Neural cell (in vitro differentiated cells): ENCODE results near the gene SP6. TPM values are rescaled to one million over a fixed set of nuclear protein-coding genes. Genes with fewer than 3 reads are reported as not detected.

Experiments used
- H2AFZ ChIP-seq: fragments of 200-600, 300-800 bp; sonication (generic), shearing (Covaris generic); 2 replicates; pipeline ENCODE4 v1.6.0; 2014; ENCODE audit warnings: low read depth, mild to moderate bottlenecking, antibody characterized with exemption, low read length, moderate library complexity
- H3F3A ChIP-seq: fragments of 200-600 bp; shearing (Covaris generic); 2 replicates; pipeline ENCODE4 v1.6.1; 2016; ENCODE audit warnings: mild to moderate bottlenecking, moderate library complexity, mixed read lengths, antibody characterized with exemption, low read length; ENCODE audit not compliant: insufficient read depth, poor library complexity, severe bottlenecking
- H3K27ac ChIP-seq: fragments of 200-600, 300-800 bp; sonication (generic), shearing (Covaris generic); 2 replicates; pipeline ENCODE4 v1.5.1; 2014; ENCODE audit warnings: mild to moderate bottlenecking, low read length, moderate library complexity
- H3K27me3 ChIP-seq: fragments of 300-800, 200-600 bp; sonication (generic), shearing (Covaris generic); 2 replicates; pipeline ENCODE4 v1.6.0; 2014; ENCODE audit warnings: mild to moderate bottlenecking, low read depth, low read length, moderate library complexity; ENCODE audit not compliant: insufficient read depth
- H3K36me3 ChIP-seq: fragments of 300-800, 200-600 bp; sonication (generic), shearing (Covaris generic); 2 replicates; pipeline ENCODE4 v1.5.1; 2014; ENCODE audit warnings: mild to moderate bottlenecking, antibody characterized with exemption, low read length, moderate library complexity; ENCODE audit not compliant: insufficient read depth
- H3K4me2 ChIP-seq: fragments of 300-800, 200-600 bp; sonication (generic), shearing (Covaris generic); 2 replicates; pipeline ENCODE4 v1.6.0; 2014; ENCODE audit warnings: mild to moderate bottlenecking, low read length
- H3K4me3 ChIP-seq: fragments of 300-800, 200-600 bp; sonication (generic), shearing (Covaris generic); 2 replicates; pipeline ENCODE4 v1.5.1; 2014; ENCODE audit warnings: mild to moderate bottlenecking, low read length, moderate library complexity
- H3K79me2 ChIP-seq: fragments of 200-600 bp; shearing (Covaris generic); replicated peaks from 2 replicates; pipeline ENCODE4 v1.6.0; 2014; ENCODE audit warnings: mild to moderate bottlenecking, low read length, moderate library complexity; ENCODE audit not compliant: insufficient read depth
- H3K9ac ChIP-seq: fragments of 300-800, 200-600 bp; sonication (generic), shearing (Covaris generic); 2 replicates; pipeline ENCODE4 v1.6.1; 2016; ENCODE audit warnings: mild to moderate bottlenecking, low read length, mixed read lengths
- H3K9me2 ChIP-seq: fragments of 200-600 bp; shearing (Covaris generic); 2 replicates; pipeline ENCODE4 v1.6.1; 2016; ENCODE audit warnings: mild to moderate bottlenecking, low read length, mixed read lengths; ENCODE audit not compliant: insufficient read depth
- H3K9me3 ChIP-seq: fragments of 200-600, 300-800 bp; sonication (generic), shearing (Covaris generic); 2 replicates; pipeline ENCODE4 v1.6.1; 2016; ENCODE audit warnings: mild to moderate bottlenecking, mixed run types, low read length, moderate library complexity, mixed read lengths
- H4K20me1 ChIP-seq: fragments of 200-600 bp; shearing (Covaris generic); 2 replicates; pipeline ENCODE4 v1.6.1; 2016; ENCODE audit warnings: mild to moderate bottlenecking, mixed run types; ENCODE audit not compliant: insufficient read depth
- EP300 ChIP-seq: fragments of 450-650 bp; conservative IDR thresholded peaks from 2 replicates; pipeline ENCODE4 v1.6.1; 2014; ENCODE audit warnings: antibody characterized with exemption, mild to moderate bottlenecking, moderate library complexity; ENCODE audit not compliant: poor library complexity, severe bottlenecking
- EZH2 ChIP-seq: fragments of 200-600, 300-800 bp; shearing (Covaris generic), sonication (generic); IDR thresholded peaks from 2 replicates; pipeline ENCODE4 v1.6.1; 2014; ENCODE audit warnings: antibody characterized with exemption, low read length, borderline replicate concordance, mild to moderate bottlenecking; ENCODE audit not compliant: insufficient read depth, poor library complexity, severe bottlenecking
- MXI1 ChIP-seq: fragments of 450-650 bp; conservative IDR thresholded peaks from 2 replicates; pipeline ENCODE4 v1.6.1; 2014; ENCODE audit warnings: antibody characterized with exemption, mild to moderate bottlenecking; ENCODE audit not compliant: poor library complexity, severe bottlenecking
- POLR2AphosphoS5 ChIP-seq: IDR thresholded peaks from 2 replicates; pipeline ENCODE4 v1.6.1; 2012
- RAD21 ChIP-seq: fragments of 450-650 bp; conservative IDR thresholded peaks from 2 replicates; pipeline ENCODE4 v1.6.1; 2014; ENCODE audit warnings: antibody characterized with exemption, mild to moderate bottlenecking, moderate library complexity
- SMC3 ChIP-seq: fragments of 450-650 bp; conservative IDR thresholded peaks from 2 replicates; pipeline ENCODE4 v1.6.1; 2014; ENCODE audit warnings: antibody characterized with exemption, mild to moderate bottlenecking, moderate library complexity; ENCODE audit not compliant: poor library complexity
- TAF1 ChIP-seq: IDR thresholded peaks from 2 replicates; pipeline ENCODE4 v1.6.1; 2012; ENCODE audit warnings: low read depth
- polyA plus RNA-seq: library from polyadenylated mRNA; depleted of rRNA; stranded (reverse); fragments of >200 nt; gene quantifications from 2 replicates; pipeline ENCODE4 v1.2.3, GENCODE V29; 2014
- TF ChIP-seq, protein P1 (sequence below): IDR thresholded peaks from 2 replicates; pipeline ENCODE4 v1.6.1; 2012; ENCODE audit warnings: borderline replicate concordance
- TF ChIP-seq, protein P2 (sequence below): fragments of 450-650 bp; IDR thresholded peaks from 2 replicates; pipeline ENCODE4 v1.5.1; 2014; ENCODE audit warnings: antibody characterized with exemption, mild to moderate bottlenecking, moderate library complexity; ENCODE audit not compliant: poor library complexity, severe bottlenecking

Gene SP6
- polyA plus RNA-seq, 1 donor from 2014 or later, result 0.42 TPM

DNA sequence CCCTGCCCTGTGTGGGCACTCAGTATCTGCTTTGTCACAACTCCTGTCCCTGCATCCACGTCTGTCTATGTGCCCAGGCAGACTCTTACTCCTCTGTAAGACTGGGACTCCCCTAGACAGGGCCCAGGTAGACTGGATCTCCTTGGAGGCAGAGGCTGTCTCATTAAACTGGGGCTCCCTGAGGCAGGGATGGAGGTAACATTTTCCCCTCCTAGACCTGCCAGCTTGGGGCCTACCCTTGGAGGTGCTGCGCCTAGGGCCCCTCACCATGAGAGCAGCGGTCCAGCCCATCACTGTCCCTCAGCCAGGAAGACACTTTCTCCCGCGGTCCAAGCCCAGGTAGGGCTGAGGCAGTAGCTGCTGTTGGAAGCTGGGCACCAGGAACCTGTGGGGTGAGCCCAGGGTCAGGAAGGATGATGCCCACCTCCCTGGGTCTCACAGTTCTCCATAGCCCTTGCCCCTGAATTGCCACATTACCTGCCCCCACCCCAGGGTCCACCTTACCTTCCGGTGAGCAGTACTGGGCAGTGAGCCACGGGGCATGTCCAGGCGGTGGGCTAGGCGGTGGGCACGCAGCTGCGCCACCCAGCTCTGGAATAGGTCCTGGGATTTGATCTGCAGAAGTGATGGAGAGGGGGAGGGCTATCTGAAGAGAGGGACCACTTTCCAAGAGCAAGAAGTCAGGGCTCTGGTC, 32.8 kb downstream of the SP6 start:
- TF ChIP-seq SMC3 (no peak), MXI1 (no peak), EZH2 (no peak), TAF1 (no peak), POLR2AphosphoS5 (no peak), EP300 (no peak), RAD21 (no peak)
- TF ChIP-seq, protein P1, sequence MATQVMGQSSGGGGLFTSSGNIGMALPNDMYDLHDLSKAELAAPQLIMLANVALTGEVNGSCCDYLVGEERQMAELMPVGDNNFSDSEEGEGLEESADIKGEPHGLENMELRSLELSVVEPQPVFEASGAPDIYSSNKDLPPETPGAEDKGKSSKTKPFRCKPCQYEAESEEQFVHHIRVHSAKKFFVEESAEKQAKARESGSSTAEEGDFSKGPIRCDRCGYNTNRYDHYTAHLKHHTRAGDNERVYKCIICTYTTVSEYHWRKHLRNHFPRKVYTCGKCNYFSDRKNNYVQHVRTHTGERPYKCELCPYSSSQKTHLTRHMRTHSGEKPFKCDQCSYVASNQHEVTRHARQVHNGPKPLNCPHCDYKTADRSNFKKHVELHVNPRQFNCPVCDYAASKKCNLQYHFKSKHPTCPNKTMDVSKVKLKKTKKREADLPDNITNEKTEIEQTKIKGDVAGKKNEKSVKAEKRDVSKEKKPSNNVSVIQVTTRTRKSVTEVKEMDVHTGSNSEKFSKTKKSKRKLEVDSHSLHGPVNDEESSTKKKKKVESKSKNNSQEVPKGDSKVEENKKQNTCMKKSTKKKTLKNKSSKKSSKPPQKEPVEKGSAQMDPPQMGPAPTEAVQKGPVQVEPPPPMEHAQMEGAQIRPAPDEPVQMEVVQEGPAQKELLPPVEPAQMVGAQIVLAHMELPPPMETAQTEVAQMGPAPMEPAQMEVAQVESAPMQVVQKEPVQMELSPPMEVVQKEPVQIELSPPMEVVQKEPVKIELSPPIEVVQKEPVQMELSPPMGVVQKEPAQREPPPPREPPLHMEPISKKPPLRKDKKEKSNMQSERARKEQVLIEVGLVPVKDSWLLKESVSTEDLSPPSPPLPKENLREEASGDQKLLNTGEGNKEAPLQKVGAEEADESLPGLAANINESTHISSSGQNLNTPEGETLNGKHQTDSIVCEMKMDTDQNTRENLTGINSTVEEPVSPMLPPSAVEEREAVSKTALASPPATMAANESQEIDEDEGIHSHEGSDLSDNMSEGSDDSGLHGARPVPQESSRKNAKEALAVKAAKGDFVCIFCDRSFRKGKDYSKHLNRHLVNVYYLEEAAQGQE, result no peak
- TF ChIP-seq, protein P2, sequence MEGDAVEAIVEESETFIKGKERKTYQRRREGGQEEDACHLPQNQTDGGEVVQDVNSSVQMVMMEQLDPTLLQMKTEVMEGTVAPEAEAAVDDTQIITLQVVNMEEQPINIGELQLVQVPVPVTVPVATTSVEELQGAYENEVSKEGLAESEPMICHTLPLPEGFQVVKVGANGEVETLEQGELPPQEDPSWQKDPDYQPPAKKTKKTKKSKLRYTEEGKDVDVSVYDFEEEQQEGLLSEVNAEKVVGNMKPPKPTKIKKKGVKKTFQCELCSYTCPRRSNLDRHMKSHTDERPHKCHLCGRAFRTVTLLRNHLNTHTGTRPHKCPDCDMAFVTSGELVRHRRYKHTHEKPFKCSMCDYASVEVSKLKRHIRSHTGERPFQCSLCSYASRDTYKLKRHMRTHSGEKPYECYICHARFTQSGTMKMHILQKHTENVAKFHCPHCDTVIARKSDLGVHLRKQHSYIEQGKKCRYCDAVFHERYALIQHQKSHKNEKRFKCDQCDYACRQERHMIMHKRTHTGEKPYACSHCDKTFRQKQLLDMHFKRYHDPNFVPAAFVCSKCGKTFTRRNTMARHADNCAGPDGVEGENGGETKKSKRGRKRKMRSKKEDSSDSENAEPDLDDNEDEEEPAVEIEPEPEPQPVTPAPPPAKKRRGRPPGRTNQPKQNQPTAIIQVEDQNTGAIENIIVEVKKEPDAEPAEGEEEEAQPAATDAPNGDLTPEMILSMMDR, result no peak
- no peaks in the 10 kb centered on the region for H3F3A ChIP-seq

DNA sequence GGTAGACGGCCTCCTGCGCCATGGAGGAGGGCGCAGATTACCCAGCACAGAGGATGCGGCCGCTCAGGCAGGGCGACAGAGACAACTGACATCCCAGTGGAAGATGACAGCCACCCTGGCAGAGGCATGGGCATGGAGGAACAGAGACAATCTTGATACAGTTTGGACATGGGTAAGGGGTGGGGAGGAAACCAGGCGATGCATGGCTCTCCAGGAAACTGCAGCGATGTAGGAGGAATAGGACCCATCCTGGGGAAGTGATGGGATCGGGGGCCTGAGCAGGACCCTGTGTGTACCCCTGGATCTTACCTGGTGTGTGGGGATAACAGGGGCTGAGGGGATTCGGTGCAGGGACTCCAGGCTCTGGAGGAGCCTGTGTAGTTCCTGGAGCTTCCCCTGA, 34.0 kb downstream of the SP6 start:
- Histone ChIP-seq H3K27me3 (no peaks in the 10 kb centered on the region), H3K27ac (no peak overlapping the region), H3K9me3 (no peaks in the 10 kb centered on the region), H3K4me2 (no peak overlapping the region), H3K36me3 (no peaks in the 10 kb centered on the region), H3K9ac (no peak overlapping the region), H4K20me1 (no peaks in the 10 kb centered on the region), H2AFZ (no peak overlapping the region), H3K79me2 (no peaks in the 10 kb centered on the region), H3K4me3 (no peak overlapping the region), H3K9me2 (no peaks in the 10 kb centered on the region), H3F3A (no peaks in the 10 kb centered on the region)
- TF ChIP-seq SMC3 (no peak), POLR2AphosphoS5 (no peak), TAF1 (no peak), RAD21 (no peak), EP300 (no peak), EZH2 (no peak), MXI1 (no peak)
- TF ChIP-seq, protein P2, result no peak
- TF ChIP-seq, protein P1, result no peak

More for the DNA sequence above, 32.8 kb downstream of the SP6 start:
- Histone ChIP-seq H2AFZ (no peak overlapping the region), H4K20me1 (no peaks in the 10 kb centered on the region), H3K9me3 (no peaks in the 10 kb centered on the region), H3K36me3 (no peaks in the 10 kb centered on the region), H3K4me3 (no peak overlapping the region), H3K27me3 (no peaks in the 10 kb centered on the region), H3K27ac (no peak overlapping the region), H3K9ac (no peak overlapping the region), H3K79me2 (no peaks in the 10 kb centered on the region), H3K9me2 (no peaks in the 10 kb centered on the region), H3K4me2 (no peak overlapping the region)
